ENCODE data around the gene SCLT1. TPM values are rescaled to one million over a fixed set of nuclear protein-coding genes. Genes with fewer than 3 reads are reported as not detected.

The SCLT1 gene
- total RNA-seq, 1 experiment from 2014 or later = 14.3 TPM

DNA sequence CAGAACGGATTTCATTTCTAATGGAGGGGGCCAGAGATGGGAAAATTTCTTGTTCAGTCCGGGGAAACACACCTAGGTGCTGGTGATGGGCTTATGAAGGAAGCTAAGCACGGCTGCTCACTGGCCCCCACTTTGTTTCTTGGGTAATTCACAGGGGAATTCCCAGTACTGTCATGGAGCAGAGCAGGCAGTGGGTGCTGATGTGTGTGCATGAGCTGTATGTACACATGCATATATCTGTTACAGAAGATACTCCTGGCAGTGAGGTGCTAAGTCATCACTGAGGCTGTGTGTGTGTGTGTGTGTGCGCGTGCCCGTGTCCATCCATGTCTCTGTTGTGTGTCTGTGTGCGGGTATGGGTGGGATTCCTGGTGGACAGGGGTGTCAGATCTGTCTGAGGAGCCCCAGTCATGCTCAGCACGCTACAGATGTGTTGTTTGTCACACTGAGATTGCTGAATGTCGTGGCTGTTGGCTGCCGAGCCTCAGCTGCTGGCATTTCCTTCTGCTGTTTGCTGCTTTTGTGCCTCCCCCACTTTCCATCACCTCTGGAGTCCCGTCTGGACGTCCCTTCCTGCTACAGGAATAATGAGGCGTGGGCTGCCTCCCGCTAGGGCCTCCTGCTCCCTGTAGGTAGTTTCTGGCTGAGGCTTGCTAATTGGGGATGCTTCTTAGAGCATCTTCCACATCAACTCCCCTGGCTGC, 230.6 kb downstream of the SCLT1 start:
- Mint-ChIP-seq H3K36me3 (peaks cover 96% of the 10 kb centered on the region), H3K27ac (peak overlapping the region; percentile 62), H3K27me3 (ENCODE audit: low read depth) (no peaks in the 10 kb centered on the region), H3K9me3 (no peaks in the 10 kb centered on the region), H3K4me1 (peaks cover 63% of the 10 kb centered on the region), H3K4me3 (no peak overlapping the region)
- no peak for ATAC-seq
- TF ChIP-seq, protein P1, sequence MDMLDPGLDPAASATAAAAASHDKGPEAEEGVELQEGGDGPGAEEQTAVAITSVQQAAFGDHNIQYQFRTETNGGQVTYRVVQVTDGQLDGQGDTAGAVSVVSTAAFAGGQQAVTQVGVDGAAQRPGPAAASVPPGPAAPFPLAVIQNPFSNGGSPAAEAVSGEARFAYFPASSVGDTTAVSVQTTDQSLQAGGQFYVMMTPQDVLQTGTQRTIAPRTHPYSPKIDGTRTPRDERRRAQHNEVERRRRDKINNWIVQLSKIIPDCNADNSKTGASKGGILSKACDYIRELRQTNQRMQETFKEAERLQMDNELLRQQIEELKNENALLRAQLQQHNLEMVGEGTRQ (CRISPR knock-in tag; IDR thresholded peaks at IDR 0.05) = no peak
- TF ChIP-seq ZNF121 (CRISPR knock-in tag; IDR thresholded peaks at IDR 0.05) (no peak), NFYB (CRISPR knock-in tag; conservative IDR thresholded peaks at IDR 0.05; ENCODE audit: low read depth) (no peak), NR2C2 (CRISPR knock-in tag; IDR thresholded peaks at IDR 0.05) (no peak), ATF1 (CRISPR knock-in tag; IDR thresholded peaks at IDR 0.05) (no peak)
- TF ChIP-seq, protein P2, sequence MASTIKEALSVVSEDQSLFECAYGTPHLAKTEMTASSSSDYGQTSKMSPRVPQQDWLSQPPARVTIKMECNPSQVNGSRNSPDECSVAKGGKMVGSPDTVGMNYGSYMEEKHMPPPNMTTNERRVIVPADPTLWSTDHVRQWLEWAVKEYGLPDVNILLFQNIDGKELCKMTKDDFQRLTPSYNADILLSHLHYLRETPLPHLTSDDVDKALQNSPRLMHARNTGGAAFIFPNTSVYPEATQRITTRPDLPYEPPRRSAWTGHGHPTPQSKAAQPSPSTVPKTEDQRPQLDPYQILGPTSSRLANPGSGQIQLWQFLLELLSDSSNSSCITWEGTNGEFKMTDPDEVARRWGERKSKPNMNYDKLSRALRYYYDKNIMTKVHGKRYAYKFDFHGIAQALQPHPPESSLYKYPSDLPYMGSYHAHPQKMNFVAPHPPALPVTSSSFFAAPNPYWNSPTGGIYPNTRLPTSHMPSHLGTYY (CRISPR knock-in tag; IDR thresholded peaks at IDR 0.05) = no peak
- TF ChIP-seq, protein P3, sequence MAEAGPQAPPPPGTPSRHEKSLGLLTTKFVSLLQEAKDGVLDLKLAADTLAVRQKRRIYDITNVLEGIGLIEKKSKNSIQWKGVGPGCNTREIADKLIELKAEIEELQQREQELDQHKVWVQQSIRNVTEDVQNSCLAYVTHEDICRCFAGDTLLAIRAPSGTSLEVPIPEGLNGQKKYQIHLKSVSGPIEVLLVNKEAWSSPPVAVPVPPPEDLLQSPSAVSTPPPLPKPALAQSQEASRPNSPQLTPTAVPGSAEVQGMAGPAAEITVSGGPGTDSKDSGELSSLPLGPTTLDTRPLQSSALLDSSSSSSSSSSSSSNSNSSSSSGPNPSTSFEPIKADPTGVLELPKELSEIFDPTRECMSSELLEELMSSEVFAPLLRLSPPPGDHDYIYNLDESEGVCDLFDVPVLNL (CRISPR knock-in tag; IDR thresholded peaks at IDR 0.05; ENCODE audit: borderline replicate concordance, low read depth) = no peak
- TF ChIP-seq, protein P4, sequence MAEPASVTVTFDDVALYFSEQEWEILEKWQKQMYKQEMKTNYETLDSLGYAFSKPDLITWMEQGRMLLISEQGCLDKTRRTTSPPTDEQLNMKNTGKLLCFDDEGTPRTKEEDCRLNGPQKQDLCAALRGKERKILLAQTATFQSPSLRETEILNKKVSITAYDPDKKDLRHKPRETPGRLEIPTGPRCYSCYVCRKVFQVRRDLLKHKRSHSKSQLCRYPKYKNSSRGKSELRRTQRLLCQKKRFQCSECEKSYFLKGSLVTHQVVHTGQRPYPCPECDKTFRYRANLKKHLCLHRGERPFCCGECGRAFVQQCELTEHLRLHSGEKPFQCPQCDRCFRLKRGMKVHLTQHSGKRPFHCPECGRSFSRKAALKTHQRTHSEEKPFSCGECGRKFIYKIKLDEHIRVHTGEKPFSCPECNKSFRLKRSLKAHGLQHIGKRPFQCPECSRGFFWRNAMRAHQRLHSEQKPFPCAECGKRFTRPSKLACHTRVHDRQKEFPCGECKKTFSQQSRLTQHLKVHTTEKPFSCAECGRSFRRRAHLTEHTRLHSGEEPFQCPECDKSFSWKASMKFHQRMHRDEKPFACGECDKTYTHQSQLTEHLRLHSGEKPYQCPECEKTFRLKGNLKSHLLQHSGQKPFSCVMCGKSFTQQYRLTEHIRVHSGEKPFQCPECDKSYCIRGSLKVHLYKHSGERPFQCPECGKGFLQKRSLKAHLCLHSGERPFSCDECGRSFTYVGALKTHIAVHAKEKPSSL (CRISPR knock-in tag; conservative IDR thresholded peaks at IDR 0.05) = no peak
- TF ChIP-seq, protein P5, sequence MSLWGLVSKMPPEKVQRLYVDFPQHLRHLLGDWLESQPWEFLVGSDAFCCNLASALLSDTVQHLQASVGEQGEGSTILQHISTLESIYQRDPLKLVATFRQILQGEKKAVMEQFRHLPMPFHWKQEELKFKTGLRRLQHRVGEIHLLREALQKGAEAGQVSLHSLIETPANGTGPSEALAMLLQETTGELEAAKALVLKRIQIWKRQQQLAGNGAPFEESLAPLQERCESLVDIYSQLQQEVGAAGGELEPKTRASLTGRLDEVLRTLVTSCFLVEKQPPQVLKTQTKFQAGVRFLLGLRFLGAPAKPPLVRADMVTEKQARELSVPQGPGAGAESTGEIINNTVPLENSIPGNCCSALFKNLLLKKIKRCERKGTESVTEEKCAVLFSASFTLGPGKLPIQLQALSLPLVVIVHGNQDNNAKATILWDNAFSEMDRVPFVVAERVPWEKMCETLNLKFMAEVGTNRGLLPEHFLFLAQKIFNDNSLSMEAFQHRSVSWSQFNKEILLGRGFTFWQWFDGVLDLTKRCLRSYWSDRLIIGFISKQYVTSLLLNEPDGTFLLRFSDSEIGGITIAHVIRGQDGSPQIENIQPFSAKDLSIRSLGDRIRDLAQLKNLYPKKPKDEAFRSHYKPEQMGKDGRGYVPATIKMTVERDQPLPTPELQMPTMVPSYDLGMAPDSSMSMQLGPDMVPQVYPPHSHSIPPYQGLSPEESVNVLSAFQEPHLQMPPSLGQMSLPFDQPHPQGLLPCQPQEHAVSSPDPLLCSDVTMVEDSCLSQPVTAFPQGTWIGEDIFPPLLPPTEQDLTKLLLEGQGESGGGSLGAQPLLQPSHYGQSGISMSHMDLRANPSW (CRISPR knock-in tag; conservative IDR thresholded peaks at IDR 0.05; ENCODE audit: low read depth) = no peak
- TF ChIP-seq, protein P6, sequence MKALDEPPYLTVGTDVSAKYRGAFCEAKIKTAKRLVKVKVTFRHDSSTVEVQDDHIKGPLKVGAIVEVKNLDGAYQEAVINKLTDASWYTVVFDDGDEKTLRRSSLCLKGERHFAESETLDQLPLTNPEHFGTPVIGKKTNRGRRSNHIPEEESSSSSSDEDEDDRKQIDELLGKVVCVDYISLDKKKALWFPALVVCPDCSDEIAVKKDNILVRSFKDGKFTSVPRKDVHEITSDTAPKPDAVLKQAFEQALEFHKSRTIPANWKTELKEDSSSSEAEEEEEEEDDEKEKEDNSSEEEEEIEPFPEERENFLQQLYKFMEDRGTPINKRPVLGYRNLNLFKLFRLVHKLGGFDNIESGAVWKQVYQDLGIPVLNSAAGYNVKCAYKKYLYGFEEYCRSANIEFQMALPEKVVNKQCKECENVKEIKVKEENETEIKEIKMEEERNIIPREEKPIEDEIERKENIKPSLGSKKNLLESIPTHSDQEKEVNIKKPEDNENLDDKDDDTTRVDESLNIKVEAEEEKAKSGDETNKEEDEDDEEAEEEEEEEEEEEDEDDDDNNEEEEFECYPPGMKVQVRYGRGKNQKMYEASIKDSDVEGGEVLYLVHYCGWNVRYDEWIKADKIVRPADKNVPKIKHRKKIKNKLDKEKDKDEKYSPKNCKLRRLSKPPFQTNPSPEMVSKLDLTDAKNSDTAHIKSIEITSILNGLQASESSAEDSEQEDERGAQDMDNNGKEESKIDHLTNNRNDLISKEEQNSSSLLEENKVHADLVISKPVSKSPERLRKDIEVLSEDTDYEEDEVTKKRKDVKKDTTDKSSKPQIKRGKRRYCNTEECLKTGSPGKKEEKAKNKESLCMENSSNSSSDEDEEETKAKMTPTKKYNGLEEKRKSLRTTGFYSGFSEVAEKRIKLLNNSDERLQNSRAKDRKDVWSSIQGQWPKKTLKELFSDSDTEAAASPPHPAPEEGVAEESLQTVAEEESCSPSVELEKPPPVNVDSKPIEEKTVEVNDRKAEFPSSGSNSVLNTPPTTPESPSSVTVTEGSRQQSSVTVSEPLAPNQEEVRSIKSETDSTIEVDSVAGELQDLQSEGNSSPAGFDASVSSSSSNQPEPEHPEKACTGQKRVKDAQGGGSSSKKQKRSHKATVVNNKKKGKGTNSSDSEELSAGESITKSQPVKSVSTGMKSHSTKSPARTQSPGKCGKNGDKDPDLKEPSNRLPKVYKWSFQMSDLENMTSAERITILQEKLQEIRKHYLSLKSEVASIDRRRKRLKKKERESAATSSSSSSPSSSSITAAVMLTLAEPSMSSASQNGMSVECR (CRISPR knock-in tag; IDR thresholded peaks at IDR 0.05; ENCODE audit: borderline replicate concordance) = no peak
- TF ChIP-seq, protein P7, sequence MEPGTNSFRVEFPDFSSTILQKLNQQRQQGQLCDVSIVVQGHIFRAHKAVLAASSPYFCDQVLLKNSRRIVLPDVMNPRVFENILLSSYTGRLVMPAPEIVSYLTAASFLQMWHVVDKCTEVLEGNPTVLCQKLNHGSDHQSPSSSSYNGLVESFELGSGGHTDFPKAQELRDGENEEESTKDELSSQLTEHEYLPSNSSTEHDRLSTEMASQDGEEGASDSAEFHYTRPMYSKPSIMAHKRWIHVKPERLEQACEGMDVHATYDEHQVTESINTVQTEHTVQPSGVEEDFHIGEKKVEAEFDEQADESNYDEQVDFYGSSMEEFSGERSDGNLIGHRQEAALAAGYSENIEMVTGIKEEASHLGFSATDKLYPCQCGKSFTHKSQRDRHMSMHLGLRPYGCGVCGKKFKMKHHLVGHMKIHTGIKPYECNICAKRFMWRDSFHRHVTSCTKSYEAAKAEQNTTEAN (CRISPR knock-in tag; IDR thresholded peaks at IDR 0.05) = no peak
- ChIA-PET CTCF (interaction anchor here (0.6 to 1.6 kb wide), 9 partner anchors 10 to 296 kb away, joined by 3 to 8 read pairs (median 4); no protein-coding TSS in a partner anchor), POLR2A (interaction anchor here (1.2 kb wide), 1 partner anchor 20 kb away, joined by 6 read pairs; no protein-coding TSS in a partner anchor)
- no peak for DNase-seq (ENCODE audit: low spot score)

Measured in WTC11 (cell line).